Suprapubic skin (tissue), 4 donors: Measurements from ENCODE around the gene ITPRID1.

Experiments used
- EP300 ChIP-seq: sonication (generic); formaldehyde crosslinking; IDR thresholded peaks from one replicate; pipeline ENCODE4 v1.6.1; 2017; ENCODE audit warnings: antibody characterized with exemption
- POLR2A ChIP-seq, 2 donors: fragments of 450-650 bp; IDR thresholded peaks; one replicate each; pipeline ENCODE4 v1.6.1; 2017; ENCODE audit warnings: antibody characterized with exemption in 2 of 2, mild to moderate bottlenecking in 2 of 2, moderate library complexity in 2 of 2
- POLR2AphosphoS5 ChIP-seq, 3 donors: sonication (generic); formaldehyde crosslinking; IDR thresholded peaks; one replicate each; pipeline ENCODE4 v1.6.1; 2017; ENCODE audit warnings: antibody characterized with exemption in 3 of 3
- TF ChIP-seq, protein P1 (sequence below), 2 donors: fragments of 200-600 bp in 1 of 2; fragments of 450-650 bp in 1 of 2; sonication (generic) in 1 of 2; IDR thresholded peaks; one replicate each; pipeline ENCODE4 v1.5.1; 2016 to 2019; ENCODE audit warnings: antibody characterized with exemption in 2 of 2, mild to moderate bottlenecking in 1 of 2, moderate library complexity in 1 of 2

DNA sequence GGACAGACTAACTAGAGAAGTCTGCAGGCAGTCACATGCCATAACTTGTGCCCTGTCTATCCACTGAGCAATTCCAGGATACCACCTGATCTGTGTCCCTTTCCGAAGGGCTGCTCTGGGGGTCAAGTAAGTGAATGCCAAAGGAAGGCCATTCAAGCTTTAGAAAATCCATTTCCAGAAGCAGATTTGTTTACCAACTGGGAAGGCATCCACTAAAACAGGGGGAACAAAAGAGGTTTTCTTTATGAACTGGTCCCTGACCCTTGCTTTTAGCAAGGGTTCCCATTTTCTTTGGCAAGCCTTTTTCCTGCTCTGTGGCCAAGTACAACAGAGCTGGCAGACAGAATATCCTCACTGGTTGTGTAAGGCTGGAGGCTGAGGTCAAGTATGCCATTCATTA lies 36.5 kb downstream of the ITPRID1 start:
- TF ChIP-seq POLR2A (IDR thresholded peaks at IDR 0.05) (no peak), EP300 (no peak), POLR2AphosphoS5 (IDR thresholded peaks at IDR 0.05) (no peak)
- TF ChIP-seq, protein P1, sequence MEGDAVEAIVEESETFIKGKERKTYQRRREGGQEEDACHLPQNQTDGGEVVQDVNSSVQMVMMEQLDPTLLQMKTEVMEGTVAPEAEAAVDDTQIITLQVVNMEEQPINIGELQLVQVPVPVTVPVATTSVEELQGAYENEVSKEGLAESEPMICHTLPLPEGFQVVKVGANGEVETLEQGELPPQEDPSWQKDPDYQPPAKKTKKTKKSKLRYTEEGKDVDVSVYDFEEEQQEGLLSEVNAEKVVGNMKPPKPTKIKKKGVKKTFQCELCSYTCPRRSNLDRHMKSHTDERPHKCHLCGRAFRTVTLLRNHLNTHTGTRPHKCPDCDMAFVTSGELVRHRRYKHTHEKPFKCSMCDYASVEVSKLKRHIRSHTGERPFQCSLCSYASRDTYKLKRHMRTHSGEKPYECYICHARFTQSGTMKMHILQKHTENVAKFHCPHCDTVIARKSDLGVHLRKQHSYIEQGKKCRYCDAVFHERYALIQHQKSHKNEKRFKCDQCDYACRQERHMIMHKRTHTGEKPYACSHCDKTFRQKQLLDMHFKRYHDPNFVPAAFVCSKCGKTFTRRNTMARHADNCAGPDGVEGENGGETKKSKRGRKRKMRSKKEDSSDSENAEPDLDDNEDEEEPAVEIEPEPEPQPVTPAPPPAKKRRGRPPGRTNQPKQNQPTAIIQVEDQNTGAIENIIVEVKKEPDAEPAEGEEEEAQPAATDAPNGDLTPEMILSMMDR (IDR thresholded peaks at IDR 0.05), result no peak
